ENCODE measurements around the gene PTPRG. TPM values are rescaled to one million over a fixed set of nuclear protein-coding genes. Genes with fewer than 3 reads are reported as not detected.

Gene PTPRG
- total RNA-seq, 6 experiments from 2014 or later: 11.7 to 27.8 (median 14.7) TPM

DNA sequence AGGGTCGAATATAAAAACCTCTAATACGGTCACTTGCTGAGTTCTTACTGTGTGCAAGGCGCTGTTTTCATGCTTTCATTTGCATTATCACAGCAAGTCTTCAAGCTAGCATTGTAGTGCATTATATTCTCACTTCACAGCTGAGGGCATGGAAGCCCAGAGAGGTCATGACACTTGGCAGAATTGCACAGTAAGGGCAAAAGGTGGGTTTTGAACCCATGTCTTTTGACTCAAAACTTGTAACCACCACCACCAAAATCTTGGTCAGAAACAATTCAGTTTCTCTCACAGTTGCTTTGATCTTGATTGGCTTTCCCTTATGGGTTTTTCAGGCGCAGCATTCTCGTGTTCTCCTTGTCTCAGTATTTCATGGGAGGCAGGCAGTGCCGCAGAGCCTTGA, 371.1 kb downstream of the PTPRG start:
- Histone ChIP-seq H3K4me1 (no peaks in the 10 kb centered on the region), H3K27ac (no peak overlapping the region), H3K27me3 (no peaks in the 10 kb centered on the region), H3K36me3 (no peaks in the 10 kb centered on the region), H3K4me3 (no peak overlapping the region), H3K9me3 (no peaks in the 10 kb centered on the region)
- TF ChIP-seq POLR2A (IDR thresholded peaks at IDR 0.05): no peak
- TF ChIP-seq, protein P1, sequence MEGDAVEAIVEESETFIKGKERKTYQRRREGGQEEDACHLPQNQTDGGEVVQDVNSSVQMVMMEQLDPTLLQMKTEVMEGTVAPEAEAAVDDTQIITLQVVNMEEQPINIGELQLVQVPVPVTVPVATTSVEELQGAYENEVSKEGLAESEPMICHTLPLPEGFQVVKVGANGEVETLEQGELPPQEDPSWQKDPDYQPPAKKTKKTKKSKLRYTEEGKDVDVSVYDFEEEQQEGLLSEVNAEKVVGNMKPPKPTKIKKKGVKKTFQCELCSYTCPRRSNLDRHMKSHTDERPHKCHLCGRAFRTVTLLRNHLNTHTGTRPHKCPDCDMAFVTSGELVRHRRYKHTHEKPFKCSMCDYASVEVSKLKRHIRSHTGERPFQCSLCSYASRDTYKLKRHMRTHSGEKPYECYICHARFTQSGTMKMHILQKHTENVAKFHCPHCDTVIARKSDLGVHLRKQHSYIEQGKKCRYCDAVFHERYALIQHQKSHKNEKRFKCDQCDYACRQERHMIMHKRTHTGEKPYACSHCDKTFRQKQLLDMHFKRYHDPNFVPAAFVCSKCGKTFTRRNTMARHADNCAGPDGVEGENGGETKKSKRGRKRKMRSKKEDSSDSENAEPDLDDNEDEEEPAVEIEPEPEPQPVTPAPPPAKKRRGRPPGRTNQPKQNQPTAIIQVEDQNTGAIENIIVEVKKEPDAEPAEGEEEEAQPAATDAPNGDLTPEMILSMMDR (IDR thresholded peaks at IDR 0.05): no peak
- 85% methylated on average over 6 of the region's 6 CpGs for WGBS (ENCODE audit: insufficient coverage, low coverage, low lambda C conversion rate, missing lambda C conversion rate)
- DNase-seq (no peak), ATAC-seq (no peak)
- intact Hi-C loops (cut with DNase I): no loop called here

DNA sequence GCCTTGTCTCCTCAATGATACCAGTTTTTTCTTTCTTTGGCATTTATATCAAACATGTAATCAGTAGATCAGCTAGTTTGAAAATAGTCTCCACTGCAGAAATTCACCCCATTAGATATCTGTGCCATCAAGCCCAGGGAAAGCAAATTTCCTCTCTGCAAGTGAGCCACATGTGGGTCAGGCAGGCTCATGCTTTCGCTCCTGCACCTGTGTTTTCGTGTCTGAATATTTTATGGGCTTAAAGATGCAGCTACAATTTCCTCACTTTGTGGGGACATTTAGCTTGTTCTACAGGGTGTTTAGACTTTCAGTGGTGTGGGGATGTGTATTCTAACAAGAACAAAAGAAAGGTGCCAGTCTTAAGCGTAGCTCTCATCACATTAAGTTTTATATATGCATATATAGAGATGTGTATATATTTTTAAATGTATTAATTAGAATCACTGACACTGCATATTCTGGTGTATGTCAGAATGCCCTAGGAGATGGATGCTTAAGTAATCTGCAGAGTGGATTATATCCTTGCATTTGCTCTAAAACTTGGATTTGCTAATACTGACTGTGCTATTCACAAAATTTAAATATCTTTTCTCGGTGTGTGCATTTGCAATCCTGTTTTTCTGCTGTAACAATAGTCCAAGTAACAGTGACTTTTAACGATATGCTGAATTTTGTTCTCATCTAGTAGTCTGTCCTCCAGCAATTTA, 372.6 kb downstream of the PTPRG start:
- Histone ChIP-seq H3K36me3 (no peaks in the 10 kb centered on the region), H3K27me3 (no peaks in the 10 kb centered on the region), H3K4me1 (no peaks in the 10 kb centered on the region), H3K27ac (no peak overlapping the region), H3K9me3 (no peaks in the 10 kb centered on the region), H3K4me3 (no peak overlapping the region)
- intact Hi-C loops (cut with DNase I): no loop called here
- WGBS (ENCODE audit: insufficient coverage, low coverage, low lambda C conversion rate, missing lambda C conversion rate): 96% methylated on average over 5 of the region's 5 CpGs
- ATAC-seq (no peak), DNase-seq (no peak)
- TF ChIP-seq, protein P1 (IDR thresholded peaks at IDR 0.05): no peak
- no peak for TF ChIP-seq POLR2A (IDR thresholded peaks at IDR 0.05)

DNA sequence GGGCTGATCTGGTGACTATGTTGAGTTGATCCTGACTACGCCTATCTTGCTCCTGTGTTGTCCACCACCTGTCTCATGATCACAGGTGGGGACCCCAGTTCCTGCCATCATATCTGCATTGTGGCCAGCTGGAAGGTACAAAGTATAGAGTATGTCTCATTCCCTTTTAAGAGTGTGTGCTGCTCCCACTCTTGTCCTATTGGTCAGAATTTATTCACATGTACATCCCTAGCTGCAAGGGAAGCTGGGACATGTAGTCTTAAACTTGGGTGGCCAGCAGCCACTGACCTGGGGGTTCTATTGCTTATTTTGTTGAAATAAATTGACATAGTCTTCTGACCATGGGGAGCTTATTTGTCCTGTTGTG, 373.1 kb downstream of the PTPRG start:
- ATAC-seq (no peak), DNase-seq (no peak)
- Histone ChIP-seq H3K27ac (no peak overlapping the region), H3K9me3 (no peaks in the 10 kb centered on the region), H3K36me3 (no peaks in the 10 kb centered on the region), H3K4me3 (no peak overlapping the region), H3K27me3 (no peaks in the 10 kb centered on the region), H3K4me1 (no peaks in the 10 kb centered on the region)
- no peak for TF ChIP-seq POLR2A (IDR thresholded peaks at IDR 0.05)
- TF ChIP-seq, protein P1 (IDR thresholded peaks at IDR 0.05): no peak
- 100% methylated on average over 1 of the region's 1 CpG for WGBS (ENCODE audit: insufficient coverage, low coverage, low lambda C conversion rate, missing lambda C conversion rate)
- intact Hi-C loops (cut with DNase I): no loop called here

DNA sequence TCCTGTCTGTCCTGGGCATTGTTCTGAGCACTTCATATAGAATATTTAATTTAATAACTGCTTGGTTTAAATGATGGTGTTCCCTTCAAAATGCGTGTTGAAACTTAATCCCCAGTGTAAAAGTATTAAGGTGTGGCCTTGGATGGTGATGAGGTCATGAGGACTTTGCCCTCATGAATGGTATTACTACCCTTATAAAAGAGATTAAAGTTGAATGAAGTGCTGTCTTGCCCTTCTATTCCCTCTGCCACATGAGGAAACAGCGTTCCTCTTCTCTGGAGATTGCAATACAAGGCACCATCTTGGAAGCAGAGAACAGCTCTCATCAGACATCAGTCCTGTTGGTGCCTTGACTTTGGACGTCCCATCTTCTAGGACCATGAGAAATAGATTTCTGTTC, 374.4 kb downstream of the PTPRG start:
- Histone ChIP-seq H3K27ac (no peak overlapping the region), H3K4me3 (no peak overlapping the region), H3K9me3 (no peaks in the 10 kb centered on the region), H3K27me3 (no peaks in the 10 kb centered on the region), H3K4me1 (no peaks in the 10 kb centered on the region), H3K36me3 (no peaks in the 10 kb centered on the region)
- no peak for TF ChIP-seq POLR2A (IDR thresholded peaks at IDR 0.05)
- TF ChIP-seq, protein P1 (IDR thresholded peaks at IDR 0.05): no peak
- intact Hi-C loops (cut with DNase I): no loop called here
- 74% methylated on average over 3 of the region's 3 CpGs for WGBS (ENCODE audit: insufficient coverage, low coverage, low lambda C conversion rate, missing lambda C conversion rate)
- DNase-seq (no peak), ATAC-seq (peak in 2 of 4 donors; percentile 18 to 66)

Data from right lobe of liver (tissue), 6 donors.